Measurements from ENCODE around the gene DNAH6. TPM values are rescaled to one million over a fixed set of nuclear protein-coding genes. Genes with fewer than 3 reads are reported as not detected.

DNAH6 gene
- total RNA-seq, 1 experiment from 2014 or later: 0.26 TPM

- Histone ChIP-seq H3K79me2 (ENCODE audit: insufficient read depth, low read length) (no peaks in the 10 kb centered on the region), H2BK12ac (ENCODE audit: insufficient read length, low read depth, low read length) (no peak overlapping the region), H3K14ac (ENCODE audit: insufficient read depth, low read length) (no peak overlapping the region), H3K4ac (ENCODE audit: low read depth, low read length) (no peak overlapping the region), H4K20me1 (ENCODE audit: control insufficient read depth, insufficient read depth, insufficient read length) (no peaks in the 10 kb centered on the region), H2AFZ (ENCODE audit: low read length) (no peak overlapping the region), H3K79me1 (ENCODE audit: insufficient read depth, low read depth, low read length, poor library complexity, severe bottlenecking) (no peaks in the 10 kb centered on the region), H3K4me2 (ENCODE audit: insufficient read depth, insufficient read length, low read length) (no peak overlapping the region), H3K23me2 (ENCODE audit: insufficient read length, low read depth, low read length, poor library complexity, severe bottlenecking) (no peaks in the 10 kb centered on the region), H2BK120ac (ENCODE audit: low read depth, low read length, poor library complexity, severe bottlenecking) (no peak overlapping the region), H3K4me1 (ENCODE audit: insufficient read depth, low read length) (peaks cover 2% of the 10 kb centered on the region; the same call in 1 of the 2 replicates), H2BK20ac (ENCODE audit: low read depth, low read length, poor library complexity, severe bottlenecking) (no peak overlapping the region), H3K56ac (ENCODE audit: insufficient read length, low read depth, low read length) (no peak overlapping the region), H3K9me3 (ENCODE audit: control insufficient read depth, low read depth, low read length) (no peaks in the 10 kb centered on the region), H3K27me3 (ENCODE audit: insufficient read depth, low read length) (no peaks in the 10 kb centered on the region), H4K5ac (ENCODE audit: insufficient read length, low read depth, low read length) (no peak overlapping the region), H2AK5ac (ENCODE audit: insufficient read length, low read length) (no peak overlapping the region), H3K9ac (ENCODE audit: extremely low read depth, insufficient read length, low read length) (no peak overlapping the region), H3K18ac (ENCODE audit: insufficient read length, low read depth, low read length) (no peak overlapping the region), H2BK15ac (ENCODE audit: low read depth, low read length) (no peak overlapping the region), H4K8ac (replicated peaks; ENCODE audit: insufficient read length, low read depth, low read length) (no peak overlapping the region), H3K23ac (ENCODE audit: insufficient read length, low read depth, low read length) (no peak overlapping the region), H3K27ac (ENCODE audit: insufficient read length, low read depth, low read length) (no peak overlapping the region), H2BK5ac (ENCODE audit: insufficient read length, low read length) (no peak overlapping the region), H4K91ac (ENCODE audit: insufficient read length, low read depth, low read length) (no peak overlapping the region), H3T11ph (ENCODE audit: low read length) (no peak overlapping the region)
- H3K4me3 Mint-ChIP-seq: no peak overlapping the region
- no CpG with 5 or more reads among the region's 3 CpGs for WGBS (ENCODE audit: extremely low coverage, insufficient read length, low lambda C conversion rate)
- TF ChIP-seq, protein P1, sequence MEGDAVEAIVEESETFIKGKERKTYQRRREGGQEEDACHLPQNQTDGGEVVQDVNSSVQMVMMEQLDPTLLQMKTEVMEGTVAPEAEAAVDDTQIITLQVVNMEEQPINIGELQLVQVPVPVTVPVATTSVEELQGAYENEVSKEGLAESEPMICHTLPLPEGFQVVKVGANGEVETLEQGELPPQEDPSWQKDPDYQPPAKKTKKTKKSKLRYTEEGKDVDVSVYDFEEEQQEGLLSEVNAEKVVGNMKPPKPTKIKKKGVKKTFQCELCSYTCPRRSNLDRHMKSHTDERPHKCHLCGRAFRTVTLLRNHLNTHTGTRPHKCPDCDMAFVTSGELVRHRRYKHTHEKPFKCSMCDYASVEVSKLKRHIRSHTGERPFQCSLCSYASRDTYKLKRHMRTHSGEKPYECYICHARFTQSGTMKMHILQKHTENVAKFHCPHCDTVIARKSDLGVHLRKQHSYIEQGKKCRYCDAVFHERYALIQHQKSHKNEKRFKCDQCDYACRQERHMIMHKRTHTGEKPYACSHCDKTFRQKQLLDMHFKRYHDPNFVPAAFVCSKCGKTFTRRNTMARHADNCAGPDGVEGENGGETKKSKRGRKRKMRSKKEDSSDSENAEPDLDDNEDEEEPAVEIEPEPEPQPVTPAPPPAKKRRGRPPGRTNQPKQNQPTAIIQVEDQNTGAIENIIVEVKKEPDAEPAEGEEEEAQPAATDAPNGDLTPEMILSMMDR (conservative IDR thresholded peaks at IDR 0.05): no peak
- DNase-seq: no peak
- no peaks in the 10 kb centered on the region for H3K27me3 Mint-ChIP-seq (ENCODE audit: low read depth)
- peak overlapping the region in 1 of 3 experiments; percentile 10; a peak in 1 of 7 replicates for H3K27ac Mint-ChIP-seq
- H3K36me3 Mint-ChIP-seq (ENCODE audit: insufficient read depth in 1 of 3, low read depth in 3 of 3): no peaks in the 10 kb centered on the region
- H3K4me1 Mint-ChIP-seq: peaks cover 4 to 5% of the 10 kb centered on the region in 2 experiments
- 0 out of 5 replicates have a peak, but pooled peaks cover 0 to 2% of the 10 kb centered on the region in 2 experiments for H3K9me3 Mint-ChIP-seq
Observed at GRCh38 chr2:84788498-84788897, 272.2 kb downstream of the DNAH6 start.
